GM18951 (cell line): ENCODE data around the gene SLC25A4.

ENCODE experiments used
- POLR2A ChIP-seq: IDR thresholded peaks from 4 replicates; pipeline ENCODE4 v1.6.1; 2011; ENCODE audit warnings: mild to moderate bottlenecking; ENCODE audit not compliant: insufficient read length, insufficient read depth; ENCODE audit errors: extremely low read depth
- in situ Hi-C: fragments of 300-500 bp; cut with MboI; formaldehyde crosslinking; loops from one replicate; pipeline ENCODE4 v1.12.0; 2022; ENCODE audit warnings: low sequenced_read_pairs, mixed read lengths, inconsistent platforms; ENCODE audit not compliant: unreplicated experiment

SLC25A4 gene

GRCh38 chr4:185128272-185129119, 14.6 kb upstream of the SLC25A4 start:
- in situ Hi-C loops, result no loop called here
- no peak for TF ChIP-seq POLR2A

GRCh38 chr4:185134307-185134869, 8.7 kb upstream of the SLC25A4 start:
- in situ Hi-C loops, result no loop called here
- no peak for TF ChIP-seq POLR2A

GRCh38 chr4:185137233-185137925, 5.7 kb upstream of the SLC25A4 start:
- no peak for TF ChIP-seq POLR2A
- in situ Hi-C loops, result no loop called here

GRCh38 chr4:185138161-185138560, 4.9 kb upstream of the SLC25A4 start:
- in situ Hi-C loops, result no loop called here
- no peak for TF ChIP-seq POLR2A

GRCh38 chr4:185139736-185140135, 3.3 kb upstream of the SLC25A4 start:
- in situ Hi-C loops, result no loop called here
- TF ChIP-seq POLR2A, result no peak

- TF ChIP-seq POLR2A, result no peak
- in situ Hi-C loops, result no loop called here
Observed at GRCh38 chr4:185141777-185142176, 1.3 kb upstream of the SLC25A4 start.

- no peak for TF ChIP-seq POLR2A
- in situ Hi-C loops, result no loop called here
Observed at GRCh38 chr4:185142564-185142911, 528 bp upstream of the SLC25A4 start.

GRCh38 chr4:185143601-185143969, 519 bp downstream of the SLC25A4 start:
- in situ Hi-C loops, result no loop called here
- TF ChIP-seq POLR2A, result no peak

GRCh38 chr4:185144601-185145240, 1.7 kb downstream of the SLC25A4 start:
- TF ChIP-seq POLR2A, result no peak
- in situ Hi-C loops, result no loop called here

- in situ Hi-C loops, result no loop called here
- no peak for TF ChIP-seq POLR2A
Observed at GRCh38 chr4:185145572-185145971, 2.5 kb downstream of the SLC25A4 start.

- in situ Hi-C loops, result no loop called here
- no peak for TF ChIP-seq POLR2A
Observed at GRCh38 chr4:185149392-185149791, 6.3 kb downstream of the SLC25A4 start.

- in situ Hi-C loops, result no loop called here
- no peak for TF ChIP-seq POLR2A
Observed at GRCh38 chr4:185151296-185151695, 8.2 kb downstream of the SLC25A4 start.

GRCh38 chr4:185165605-185166063, 22.6 kb downstream of the SLC25A4 start:
- in situ Hi-C loops, result no loop called here
- no peak for TF ChIP-seq POLR2A

- no peak for TF ChIP-seq POLR2A
- in situ Hi-C loops, result no loop called here
Observed at GRCh38 chr4:185167234-185167633, 24.2 kb downstream of the SLC25A4 start.
